CD4-positive, alpha-beta T cell treated with Interleukin-2 at 100 ng/mL for 4 hours (primary cell): ENCODE measurements around the gene GPR3.
"Not testable (repeated sequence)": the region's sequence is repeated elsewhere in the genome, so short reads cannot be mapped to it uniquely, and the experiment has no call there.

Experiments used
- DNase-seq: peaks from one replicate; pipeline ENCODE4 v3.0.0-alpha.2; 2020; ENCODE audit warnings: low spot score

GPR3 gene

DNA sequence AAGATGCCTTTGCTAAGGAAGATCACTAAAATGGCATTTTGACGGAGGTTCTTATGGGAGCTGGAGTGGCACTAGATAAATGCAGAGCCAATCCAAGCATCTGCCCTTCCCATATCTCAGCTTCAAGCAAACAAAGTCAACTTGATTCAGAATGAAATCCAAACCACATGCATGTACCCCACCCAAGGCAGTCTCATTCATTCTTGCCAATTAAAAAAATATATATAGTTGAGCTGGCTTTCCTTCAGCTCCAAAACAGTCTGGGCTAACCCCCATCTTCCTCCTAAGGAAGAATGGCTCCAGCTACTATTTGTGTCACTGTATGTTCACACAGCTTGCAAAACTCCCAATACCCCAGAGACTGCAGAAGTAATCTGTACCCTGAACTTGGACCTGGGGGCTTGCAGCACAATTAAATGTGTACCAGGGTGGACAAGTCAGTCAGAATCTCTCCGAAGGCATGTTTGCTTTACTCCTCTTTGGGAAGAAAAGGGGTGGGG, 35.4 kb downstream of the GPR3 start:
- no peak for DNase-seq

GRCh38 chr1:27428316-27429028, 36.0 kb downstream of the GPR3 start:
- no peak for DNase-seq

DNA sequence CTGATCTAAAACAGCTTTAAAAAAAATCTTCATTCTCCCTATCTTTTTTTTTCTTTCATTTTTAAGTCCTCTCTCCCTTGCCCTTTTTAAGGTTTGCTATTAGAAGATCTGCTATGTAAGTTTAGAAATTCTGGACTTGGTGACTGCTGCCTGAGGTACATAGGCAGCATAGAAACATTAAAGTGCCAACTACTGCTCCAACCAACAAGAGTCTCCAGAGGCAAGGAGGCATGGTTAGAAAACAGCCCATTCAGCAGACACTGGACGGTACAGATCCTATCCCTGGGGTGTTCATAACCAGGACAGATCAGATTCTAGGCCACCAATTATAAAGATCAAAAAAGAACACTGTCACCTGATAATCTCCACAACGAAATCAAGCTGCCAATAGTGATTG, 36.6 kb downstream of the GPR3 start:
- DNase-seq, result no peak

DNA sequence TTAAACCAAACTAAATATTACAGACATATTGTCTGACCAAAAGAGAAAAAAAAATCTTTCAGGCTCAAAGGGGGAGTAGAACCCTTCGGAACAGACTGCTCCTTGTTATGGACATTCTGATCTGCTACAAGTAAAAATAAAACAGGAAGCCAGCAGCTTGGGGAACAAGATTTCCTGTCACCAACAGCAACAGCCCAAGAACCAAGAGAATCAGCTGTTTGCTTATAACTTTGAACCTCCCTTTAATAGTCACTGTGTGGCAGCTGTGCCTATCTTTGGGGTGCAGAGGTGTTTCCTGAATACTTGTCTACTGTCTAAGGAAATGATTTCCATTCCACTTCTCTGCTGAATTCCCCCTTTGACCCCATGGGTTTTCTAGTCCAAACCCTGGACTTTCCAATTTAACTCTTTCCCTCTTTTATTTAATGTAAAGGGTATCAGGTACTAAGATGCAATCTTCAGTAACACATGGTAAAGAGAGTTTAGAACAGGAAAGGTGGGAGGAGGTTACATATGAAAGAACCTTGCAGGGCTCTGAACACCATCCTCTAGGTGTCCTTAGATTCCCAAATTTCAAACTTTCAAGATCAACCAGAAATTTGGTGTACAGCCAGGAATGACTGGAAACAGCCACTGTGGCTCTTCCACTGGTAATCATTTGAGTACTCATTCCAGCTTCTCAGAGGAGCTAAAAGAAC, 38.6 kb downstream of the GPR3 start:
- peak; percentile 54 for DNase-seq

DNA sequence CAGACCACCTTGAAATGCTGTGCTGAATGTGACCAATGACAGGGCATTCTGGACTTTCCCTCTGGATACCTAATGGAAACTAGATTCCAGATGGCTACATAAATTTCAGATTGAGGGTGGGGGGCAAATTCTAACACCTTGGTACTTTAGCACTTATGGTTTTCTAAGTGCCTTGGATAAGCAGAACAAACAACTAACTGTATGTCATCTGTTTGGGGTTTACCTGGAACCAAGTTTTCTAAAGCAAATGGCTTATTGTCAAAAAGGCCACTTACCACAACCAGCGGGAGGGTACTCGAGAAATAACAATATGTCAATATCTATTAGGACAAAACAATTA, 39.1 kb downstream of the GPR3 start:
- no peak for DNase-seq

DNA sequence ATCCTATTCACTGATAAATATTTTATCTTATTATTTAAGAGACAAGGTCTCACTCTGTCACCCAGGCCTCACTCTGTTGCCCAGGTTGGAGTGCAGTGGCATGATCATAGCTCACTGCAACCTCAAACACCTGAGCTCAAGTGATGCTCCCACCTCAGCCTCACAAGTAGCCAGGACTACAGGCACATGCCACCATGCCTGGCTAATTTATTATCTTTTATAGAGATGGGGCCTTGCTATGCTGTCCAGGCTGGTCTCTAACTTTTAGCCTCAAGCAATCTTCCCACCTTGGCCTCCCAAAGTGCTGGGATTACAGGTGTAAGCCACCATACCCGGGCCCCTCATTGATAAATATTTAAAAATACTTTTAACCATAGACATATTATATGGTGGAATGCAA, 40.3 kb downstream of the GPR3 start:
- DNase-seq, result not testable (repeated sequence)

DNA sequence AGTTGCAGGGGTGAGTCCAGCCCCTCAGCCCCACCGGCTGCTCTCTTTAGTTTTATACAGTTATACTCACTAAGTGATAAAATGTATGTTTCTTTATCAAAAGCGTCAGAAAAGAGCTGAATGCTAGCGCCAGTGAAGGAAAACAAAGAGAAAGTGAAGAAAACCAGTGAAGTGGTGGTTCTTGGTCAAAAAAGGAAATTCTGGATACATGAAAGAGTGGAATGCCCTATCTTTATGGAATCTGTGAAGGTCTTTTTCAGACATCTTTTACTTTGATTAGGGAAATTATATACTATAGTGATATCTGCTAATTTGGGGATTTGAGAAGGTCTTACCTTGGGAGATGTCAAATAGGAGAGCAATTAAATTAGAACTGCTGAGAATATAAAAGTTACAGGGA, 41.3 kb downstream of the GPR3 start:
- no peak for DNase-seq

- DNase-seq, result no peak
Measured at GRCh38 chr1:27435566-27436203, 43.3 kb downstream of the GPR3 start.

GRCh38 chr1:27436204-27437159, 44.1 kb downstream of the GPR3 start:
- DNase-seq, result peak; percentile 55

- no peak for DNase-seq
Measured at GRCh38 chr1:27438621-27439061, 46.2 kb downstream of the GPR3 start.

- DNase-seq, result no peak
Measured at GRCh38 chr1:27439150-27439549, 46.7 kb downstream of the GPR3 start.

DNA sequence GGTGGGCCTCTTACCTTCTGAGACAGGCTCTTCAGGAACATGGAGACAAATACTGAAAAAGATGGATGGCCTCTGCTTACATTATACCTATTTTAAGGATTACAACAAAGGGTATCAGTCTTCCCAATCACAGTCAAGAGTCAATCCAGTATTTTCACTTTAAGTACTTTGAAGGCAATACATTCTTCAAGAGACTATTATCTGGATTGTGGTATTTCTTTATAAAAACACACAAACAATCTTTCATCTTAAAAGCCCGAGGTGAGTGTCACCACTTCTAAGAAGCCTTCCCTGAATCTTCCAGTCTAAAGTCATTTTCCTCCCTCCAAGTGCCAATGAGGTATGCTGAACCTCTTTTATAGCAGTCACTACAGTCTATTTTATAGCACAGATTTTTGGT, 52.2 kb downstream of the GPR3 start:
- DNase-seq, result no peak
